Brain microvascular endothelial cell (primary cell): ENCODE results near the gene MYH9.
"Not testable (repeated sequence)": the region's sequence is repeated elsewhere in the genome, so short reads cannot be mapped to it uniquely, and the experiment has no call there.

Experiments used
- DNase-seq: peaks from one replicate; pipeline ENCODE4 v3.0.0-alpha.2; 2020
- H3K27ac ChIP-seq: fragments of 250-450 bp; sonication (Bioruptor Pico); 2 replicates; pipeline ENCODE4 v1.5.1; 2020; ENCODE audit warnings: mild to moderate bottlenecking, moderate library complexity
- H3K27me3 ChIP-seq: fragments of 250-450 bp; sonication (Bioruptor Pico); replicated peaks from 2 replicates; pipeline ENCODE4 v1.5.1; 2020; ENCODE audit warnings: mild to moderate bottlenecking
- H3K36me3 ChIP-seq: fragments of 250-450 bp; sonication (Bioruptor Pico); replicated peaks from 2 replicates; pipeline ENCODE4 v1.5.1; 2020; ENCODE audit warnings: mild to moderate bottlenecking
- H3K4me3 ChIP-seq: 2 replicates; pipeline ENCODE4 v1.5.1; 2011; ENCODE audit warnings: low read depth, mild to moderate bottlenecking, control low read depth, low read length, moderate library complexity
- CTCF ChIP-seq: IDR thresholded peaks from 2 replicates; pipeline ENCODE4 v1.5.1; 2011; ENCODE audit warnings: low read depth, mild to moderate bottlenecking, moderate library complexity, low read length, control low read depth, inconsistent platforms; ENCODE audit errors: missing control alignments
- in situ Hi-C: cut with HindIII; loops from 2 replicates; pipeline ENCODE4 v1.10.0; 2017; ENCODE audit warnings: low sequenced_read_pairs, low pct_ligation_motif_present

The MYH9 gene

DNA sequence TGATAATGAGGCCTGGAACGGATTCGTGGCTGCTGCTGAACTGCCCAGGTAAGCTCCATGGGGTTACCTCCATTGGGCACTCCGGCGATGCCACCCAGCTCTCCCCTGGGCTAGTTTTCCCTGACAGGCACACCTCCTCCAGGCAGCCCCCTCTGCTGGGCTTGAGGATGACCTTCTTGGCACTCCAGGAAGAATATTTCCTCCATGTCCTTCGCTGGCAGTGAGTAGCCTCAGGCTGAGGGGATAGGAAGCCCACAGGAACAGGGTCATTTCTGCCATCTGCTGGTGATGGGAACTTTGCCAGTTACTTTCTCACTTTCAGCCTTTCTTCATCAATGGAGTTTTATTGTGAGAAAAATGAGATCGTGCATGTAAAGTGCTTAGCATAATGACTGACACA is 126.1 kb downstream of the MYH9 start:
- in situ Hi-C loops = loop anchor here (25.0 kb wide), 1 partner anchor 99 kb away; the partner anchor contains the start of gene APOL3
- not testable (repeated sequence) for H3K27me3 ChIP-seq, DNase-seq

DNA sequence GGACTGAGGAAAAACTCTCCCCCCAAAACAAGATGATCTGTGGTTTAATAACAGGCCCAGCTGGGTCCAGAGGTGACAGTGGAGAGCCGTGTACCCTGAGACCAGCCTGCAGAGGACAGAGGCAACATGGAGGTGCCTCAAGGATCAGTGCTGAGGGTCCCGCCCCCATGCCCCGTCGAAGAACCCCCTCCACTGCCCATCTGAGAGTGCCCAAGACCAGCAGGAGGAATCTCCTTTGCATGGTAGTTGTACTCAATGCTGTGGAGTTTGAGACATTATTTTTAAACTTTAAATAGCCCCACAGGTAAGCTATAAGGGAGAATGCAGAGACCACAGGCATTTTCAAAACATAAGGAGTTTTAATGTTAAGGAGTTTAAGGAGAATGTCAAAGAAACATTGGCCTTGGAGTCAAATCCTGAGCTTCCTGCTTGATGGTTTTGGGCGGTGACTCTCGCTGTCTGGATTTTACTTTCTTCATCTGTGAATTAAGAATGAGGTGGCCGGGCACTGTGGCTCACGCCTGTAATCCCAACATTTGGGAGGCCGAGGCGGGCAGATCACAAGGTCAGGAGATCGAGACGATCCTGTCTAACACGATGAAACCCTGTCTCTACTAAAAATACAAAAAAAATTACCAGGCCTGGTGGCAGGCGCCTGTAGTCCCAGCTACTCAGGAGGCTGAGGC is 128.0 kb downstream of the MYH9 start:
- Histone ChIP-seq H3K27ac (no peak overlapping the region), H3K27me3 (no peaks in the 10 kb centered on the region), H3K4me3 (no peak overlapping the region), H3K36me3 (no peaks in the 10 kb centered on the region)
- no peak for DNase-seq
- in situ Hi-C loops = loop anchor here (25.0 kb wide), 1 partner anchor 97 kb away; the partner anchor contains the start of gene APOL3
- no peak for TF ChIP-seq CTCF

More for the DNA sequence above, 126.1 kb downstream of the MYH9 start:
- not testable (repeated sequence) for H3K4me3 ChIP-seq, H3K27ac ChIP-seq, H3K36me3 ChIP-seq

DNA sequence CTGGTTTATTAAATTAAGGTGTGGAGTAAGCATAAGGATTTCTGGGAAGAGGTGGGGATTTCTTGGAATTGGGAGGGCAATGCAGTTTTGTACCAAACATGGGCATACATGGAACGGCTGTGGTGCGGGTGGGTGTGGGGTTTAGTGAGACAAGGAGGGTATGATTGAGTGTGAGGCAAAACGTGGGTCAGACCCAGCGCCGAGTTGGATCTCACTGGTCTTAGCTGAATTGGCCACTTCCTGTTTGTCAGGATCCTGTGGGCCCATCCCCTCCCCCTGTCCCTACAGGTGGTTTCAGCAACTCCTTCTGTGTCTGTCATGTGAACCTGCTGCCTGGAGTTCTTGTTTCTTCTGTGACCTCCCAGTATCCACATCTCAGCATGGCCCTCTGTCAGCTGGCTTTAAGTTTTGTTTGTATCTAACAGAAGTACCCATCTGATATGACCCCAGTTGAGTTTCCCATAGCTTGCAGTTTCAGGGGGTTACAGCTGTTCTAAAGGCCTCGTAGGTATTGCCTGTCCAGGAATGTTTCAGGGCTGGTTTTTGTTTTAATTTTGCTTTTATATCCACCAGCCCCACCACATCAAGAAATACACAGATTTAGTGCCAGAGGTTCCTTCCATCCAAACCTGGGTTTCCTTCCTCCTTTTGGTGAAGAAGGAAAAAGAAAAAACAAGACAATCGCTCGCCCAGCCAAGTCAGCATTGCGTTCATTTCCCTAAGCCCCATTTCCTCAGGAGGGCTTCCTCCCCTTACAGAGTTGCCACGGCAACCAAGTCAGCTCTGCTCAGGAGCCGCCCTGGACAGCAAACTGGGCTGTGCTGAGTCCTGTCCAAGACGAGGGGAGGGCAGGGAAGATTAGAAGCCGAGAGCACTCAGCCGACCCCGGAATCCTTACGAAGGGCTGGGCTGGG is 128.8 kb downstream of the MYH9 start:
- Histone ChIP-seq H3K27ac (no peak overlapping the region), H3K27me3 (no peaks in the 10 kb centered on the region), H3K4me3 (no peak overlapping the region), H3K36me3 (no peaks in the 10 kb centered on the region)
- in situ Hi-C loops = loop anchor here (25.0 kb wide), 1 partner anchor 97 kb away; the partner anchor contains the start of gene APOL3
- TF ChIP-seq CTCF = no peak
- DNase-seq = no peak

DNA sequence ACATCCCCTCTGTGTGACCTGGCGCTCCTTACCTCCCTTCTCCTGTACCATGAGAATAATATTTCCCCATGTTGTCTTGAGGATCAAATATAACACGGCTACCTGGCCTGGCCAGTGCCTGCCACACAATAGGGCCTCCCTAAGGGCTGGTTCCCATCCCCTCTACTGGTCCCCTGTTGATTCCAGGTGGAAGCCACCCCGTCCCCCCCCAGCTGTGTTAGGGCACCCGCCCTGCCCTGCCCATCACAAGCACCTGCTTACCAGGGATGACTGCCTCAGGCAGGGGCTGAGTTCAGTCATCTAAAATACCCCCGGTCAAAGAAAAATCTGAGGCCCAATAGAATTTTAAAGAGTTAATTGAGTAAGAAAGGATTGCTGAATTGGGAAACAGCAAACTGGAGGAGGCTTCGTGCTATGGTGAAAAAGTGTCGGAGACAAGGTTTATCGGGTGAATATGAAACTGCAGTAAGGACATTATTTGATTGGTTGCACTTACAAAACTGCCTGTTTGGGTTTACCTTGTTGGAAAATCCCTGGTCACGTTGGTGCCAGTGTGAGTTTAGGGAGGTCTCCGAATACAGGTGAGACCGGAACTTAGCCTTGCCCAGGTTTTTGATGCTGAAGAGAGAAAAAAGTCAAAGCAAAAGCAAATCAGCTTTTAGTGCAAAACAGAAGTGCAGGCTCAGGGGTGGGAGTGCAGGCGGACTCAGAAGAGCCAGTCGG is 129.7 kb downstream of the MYH9 start:
- Histone ChIP-seq H3K27ac (no peak overlapping the region), H3K36me3 (no peaks in the 10 kb centered on the region), H3K27me3 (no peaks in the 10 kb centered on the region), H3K4me3 (no peak overlapping the region)
- in situ Hi-C loops = loop anchor here (25.0 kb wide), 1 partner anchor 96 kb away; the partner anchor contains the start of gene APOL3
- TF ChIP-seq CTCF = no peak
- DNase-seq = no peak

DNA sequence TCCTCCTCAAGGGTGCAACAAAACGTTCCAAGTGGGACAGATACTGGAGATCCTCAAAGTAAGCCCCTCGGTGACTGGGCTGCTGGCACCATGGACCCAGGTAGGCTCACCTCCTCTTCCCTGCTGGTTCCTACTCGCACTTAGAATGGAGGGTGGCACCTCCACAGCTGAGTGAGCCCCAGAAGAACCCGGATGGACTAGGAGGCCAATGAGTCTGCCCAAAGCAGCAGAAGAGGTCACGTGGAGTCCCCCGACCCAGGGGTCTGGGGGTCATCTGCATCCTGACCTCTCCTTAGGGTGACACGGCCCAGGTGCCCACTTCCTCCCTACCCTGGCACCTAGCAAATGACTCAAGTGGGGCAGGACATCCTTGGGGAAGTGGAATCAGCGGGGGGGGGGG is 130.5 kb downstream of the MYH9 start:
- in situ Hi-C loops = loop anchor here (25.0 kb wide), 1 partner anchor 95 kb away; the partner anchor contains the start of gene APOL3
- DNase-seq = no peak
- Histone ChIP-seq H3K4me3 (no peak overlapping the region), H3K36me3 (no peaks in the 10 kb centered on the region), H3K27me3 (no peaks in the 10 kb centered on the region), H3K27ac (no peak overlapping the region)
- TF ChIP-seq CTCF = no peak
